ENCODE measurements around the gene PTCD1.

Gene PTCD1

GRCh38 chr7:99476107-99476506, 37.5 kb upstream of the PTCD1 start:
- Histone ChIP-seq H3K27ac (ENCODE audit: low read length, poor library complexity, severe bottlenecking) (no peak overlapping the region), H2BK5ac (ENCODE audit: low read depth, low read length, poor library complexity, severe bottlenecking) (no peak overlapping the region), H3K36me3 (ENCODE audit: control insufficient read depth in 1 of 2, insufficient read depth in 2 of 2, low read depth in 1 of 2, low read length in 2 of 2) (peaks cover 25 to 33% of the 10 kb centered on the region in 2 experiments), H3K23ac (ENCODE audit: low read length in 2 of 2) (no peak overlapping the region), H3K9me3 (ENCODE audit: control insufficient read depth, low read length) (no peaks in the 10 kb centered on the region), H2BK15ac (ENCODE audit: low read depth, poor library complexity, severe bottlenecking) (no peak overlapping the region), H3K14ac (ENCODE audit: low read length in 2 of 2) (no peak overlapping the region), H3K18ac (ENCODE audit: low read depth in 1 of 2, low read length in 2 of 2) (no peak overlapping the region), H2AK5ac (ENCODE audit: low read length, severe bottlenecking) (no peak overlapping the region), H4K91ac (ENCODE audit: low read length) (peak overlapping the region; percentile 74), H4K8ac (ENCODE audit: low read length) (no peak overlapping the region), H3K4me1 (ENCODE audit: control insufficient read depth, insufficient read depth, low read depth, low read length) (peaks cover 10% of the 10 kb centered on the region), H3K4me3 (ENCODE audit: insufficient read depth in 1 of 2, low read depth in 1 of 2, low read length in 2 of 2) (no peak overlapping the region), H2BK12ac (ENCODE audit: low read length in 2 of 2) (no peak overlapping the region), H3K4me2 (ENCODE audit: low read length, poor library complexity, severe bottlenecking) (no peak overlapping the region), H3K9ac (ENCODE audit: low read length) (no peak overlapping the region), H3K4ac (ENCODE audit: low read depth in 1 of 2, low read length in 2 of 2) (no peak overlapping the region), H3K79me1 (replicated peaks; ENCODE audit: low read length, poor library complexity, severe bottlenecking) (peaks cover 22% of the 10 kb centered on the region), H2AFZ (ENCODE audit: low read depth, low read length) (no peak overlapping the region), H2BK120ac (ENCODE audit: low read depth, low read length) (peak overlapping the region; percentile 5), H3K27me3 (ENCODE audit: control insufficient read depth in 1 of 2, insufficient read depth in 1 of 2, low read length in 2 of 2) (no peaks in the 10 kb centered on the region)
- DNase-seq = no peak
- WGBS = 93% methylated on average over 5 of the region's 5 CpGs

- H3K27ac ChIP-seq (ENCODE audit: low read length, poor library complexity, severe bottlenecking) = peak overlapping the region; percentile 86
- H3K4me2 ChIP-seq (ENCODE audit: low read length, poor library complexity, severe bottlenecking) = peak overlapping the region; percentile 90
- H3K27me3 ChIP-seq (ENCODE audit: control insufficient read depth in 1 of 2, insufficient read depth in 1 of 2, low read length in 2 of 2) = no peaks in the 10 kb centered on the region
- H2BK15ac ChIP-seq (ENCODE audit: low read depth, poor library complexity, severe bottlenecking) = no peak overlapping the region
- H2AK5ac ChIP-seq (ENCODE audit: low read length, severe bottlenecking) = no peak overlapping the region
- H2BK12ac ChIP-seq (ENCODE audit: low read length in 2 of 2) = no peak overlapping the region
- peak overlapping the region in 1 of 2 experiments; percentile 76 for H3K4ac ChIP-seq (ENCODE audit: low read depth in 1 of 2, low read length in 2 of 2)
- H2BK120ac ChIP-seq (ENCODE audit: low read depth, low read length) = no peak overlapping the region
- H3K14ac ChIP-seq (ENCODE audit: low read length in 2 of 2) = no peak overlapping the region
- H3K4me1 ChIP-seq (ENCODE audit: control insufficient read depth, insufficient read depth, low read depth, low read length) = peaks cover 3% of the 10 kb centered on the region
- 8% methylated on average over 7 of the region's 7 CpGs for WGBS
- H3K4me3 ChIP-seq (ENCODE audit: insufficient read depth in 1 of 2, low read depth in 1 of 2, low read length in 2 of 2) = peak overlapping the region; percentile 95 to 97
- no peaks in the 10 kb centered on the region for H3K9me3 ChIP-seq (ENCODE audit: control insufficient read depth, low read length)
- no peak overlapping the region for H4K8ac ChIP-seq (ENCODE audit: low read length)
- H3K9ac ChIP-seq (ENCODE audit: low read length) = peak overlapping the region; percentile 94
- no peak overlapping the region for H2BK5ac ChIP-seq (ENCODE audit: low read depth, low read length, poor library complexity, severe bottlenecking)
- DNase-seq = peak; percentile 82
- no peak overlapping the region for H3K18ac ChIP-seq (ENCODE audit: low read depth in 1 of 2, low read length in 2 of 2)
- peak overlapping the region; percentile 100 for H2AFZ ChIP-seq (ENCODE audit: low read depth, low read length)
- H4K91ac ChIP-seq (ENCODE audit: low read length) = no peak overlapping the region
- peaks cover 8 to 9% of the 10 kb centered on the region in 2 experiments for H3K36me3 ChIP-seq (ENCODE audit: control insufficient read depth in 1 of 2, insufficient read depth in 2 of 2, low read depth in 1 of 2, low read length in 2 of 2)
- H3K23ac ChIP-seq (ENCODE audit: low read length in 2 of 2) = no peak overlapping the region
- H3K79me1 ChIP-seq (replicated peaks; ENCODE audit: low read length, poor library complexity, severe bottlenecking) = peaks cover 6% of the 10 kb centered on the region
These were observed 34.7 kb upstream of the PTCD1 start for GRCh38 chr7:99473315-99473596.

- peak within 1 kb of the TSS; percentile 70 to 79 for H3K18ac ChIP-seq (ENCODE audit: low read depth in 1 of 2, low read length in 2 of 2)
- peak within 1 kb of the TSS; percentile 86 for H3K27ac ChIP-seq (ENCODE audit: low read length, poor library complexity, severe bottlenecking)
- H3K79me1 ChIP-seq (replicated peaks; ENCODE audit: low read length, poor library complexity, severe bottlenecking) = peaks cover 6% of the 10 kb centered on the region
- H3K4ac ChIP-seq (ENCODE audit: low read depth in 1 of 2, low read length in 2 of 2) = peak within 1 kb of the TSS in 1 of 2 experiments; percentile 76
- peak within 1 kb of the TSS; percentile 69 for H2BK15ac ChIP-seq (ENCODE audit: low read depth, poor library complexity, severe bottlenecking)
- H2BK5ac ChIP-seq (ENCODE audit: low read depth, low read length, poor library complexity, severe bottlenecking) = no peak within 1 kb of the TSS
- peak within 1 kb of the TSS; percentile 100 for H2AFZ ChIP-seq (ENCODE audit: low read depth, low read length)
- no peak within 1 kb of the TSS for H2BK12ac ChIP-seq (ENCODE audit: low read length in 2 of 2)
- H4K91ac ChIP-seq (ENCODE audit: low read length) = peak within 1 kb of the TSS; percentile 83
- peak; percentile 96 for DNase-seq
- peak within 1 kb of the TSS in 1 of 2 experiments; percentile 70 for H3K23ac ChIP-seq (ENCODE audit: low read length in 2 of 2)
- under 1% methylated on average over 54 of the region's 56 CpGs for WGBS
- H2BK120ac ChIP-seq (ENCODE audit: low read depth, low read length) = peak within 1 kb of the TSS; percentile 73
- no peak within 1 kb of the TSS for H3K14ac ChIP-seq (ENCODE audit: low read length in 2 of 2)
- no peak within 1 kb of the TSS for H2AK5ac ChIP-seq (ENCODE audit: low read length, severe bottlenecking)
- H4K8ac ChIP-seq (ENCODE audit: low read length) = peak within 1 kb of the TSS; percentile 28
- peak within 1 kb of the TSS; percentile 94 for H3K9ac ChIP-seq (ENCODE audit: low read length)
- no peaks in the 10 kb centered on the region for H3K9me3 ChIP-seq (ENCODE audit: control insufficient read depth, low read length)
- peak within 1 kb of the TSS; percentile 90 for H3K4me2 ChIP-seq (ENCODE audit: low read length, poor library complexity, severe bottlenecking)
- H3K4me3 ChIP-seq (ENCODE audit: insufficient read depth in 1 of 2, low read depth in 1 of 2, low read length in 2 of 2) = peak within 1 kb of the TSS; percentile 95 to 97
- H3K27me3 ChIP-seq (ENCODE audit: control insufficient read depth in 1 of 2, insufficient read depth in 1 of 2, low read length in 2 of 2) = no peaks in the 10 kb centered on the region
- H3K36me3 ChIP-seq (ENCODE audit: control insufficient read depth in 1 of 2, insufficient read depth in 2 of 2, low read depth in 1 of 2, low read length in 2 of 2) = peaks cover 5% of the 10 kb centered on the region in 2 experiments
- peaks cover 3% of the 10 kb centered on the region for H3K4me1 ChIP-seq (ENCODE audit: control insufficient read depth, insufficient read depth, low read depth, low read length)
These were observed 34.1 kb upstream of the PTCD1 start, which contains the start of gene ZNF789 for GRCh38 chr7:99472561-99473314. Gene ZNF789, plus strand, starts transcription at chr7:99472890. Its CDS starts 3,567 bp downstream, at chr7:99476457.

- H3K9me3 ChIP-seq (ENCODE audit: control insufficient read depth, low read length) = no peaks in the 10 kb centered on the region
- peaks cover 5% of the 10 kb centered on the region for H3K4me1 ChIP-seq (ENCODE audit: control insufficient read depth, insufficient read depth, low read depth, low read length)
- H3K36me3 ChIP-seq (ENCODE audit: control insufficient read depth in 1 of 2, insufficient read depth in 2 of 2, low read depth in 1 of 2, low read length in 2 of 2) = no peaks in the 10 kb centered on the region
- H3K79me1 ChIP-seq (replicated peaks; ENCODE audit: low read length, poor library complexity, severe bottlenecking) = no peaks in the 10 kb centered on the region
- H3K4ac ChIP-seq (ENCODE audit: low read depth in 1 of 2, low read length in 2 of 2) = no peak overlapping the region
- H2AFZ ChIP-seq (ENCODE audit: low read depth, low read length) = peak overlapping the region; percentile 53
- H2AK5ac ChIP-seq (ENCODE audit: low read length, severe bottlenecking) = no peak overlapping the region
- 27% methylated on average over 23 of the region's 23 CpGs for WGBS
- H3K23ac ChIP-seq (ENCODE audit: low read length in 2 of 2) = no peak overlapping the region
- H4K91ac ChIP-seq (ENCODE audit: low read length) = no peak overlapping the region
- H3K14ac ChIP-seq (ENCODE audit: low read length in 2 of 2) = no peak overlapping the region
- no peak overlapping the region for H2BK5ac ChIP-seq (ENCODE audit: low read depth, low read length, poor library complexity, severe bottlenecking)
- no peak overlapping the region for H3K18ac ChIP-seq (ENCODE audit: low read depth in 1 of 2, low read length in 2 of 2)
- H3K27ac ChIP-seq (ENCODE audit: low read length, poor library complexity, severe bottlenecking) = no peak overlapping the region
- H3K27me3 ChIP-seq (ENCODE audit: control insufficient read depth in 1 of 2, insufficient read depth in 1 of 2, low read length in 2 of 2) = no peaks in the 10 kb centered on the region
- no peak overlapping the region for H2BK120ac ChIP-seq (ENCODE audit: low read depth, low read length)
- no peak overlapping the region for H2BK12ac ChIP-seq (ENCODE audit: low read length in 2 of 2)
- H3K4me2 ChIP-seq (ENCODE audit: low read length, poor library complexity, severe bottlenecking) = no peak overlapping the region
- H4K8ac ChIP-seq (ENCODE audit: low read length) = peak overlapping the region; percentile 40
- H3K9ac ChIP-seq (ENCODE audit: low read length) = peak overlapping the region; percentile 24
- H3K4me3 ChIP-seq (ENCODE audit: insufficient read depth in 1 of 2, low read depth in 1 of 2, low read length in 2 of 2) = no peak overlapping the region
- no peak overlapping the region for H2BK15ac ChIP-seq (ENCODE audit: low read depth, poor library complexity, severe bottlenecking)
- DNase-seq = no peak
These were observed 30.9 kb upstream of the PTCD1 start for GRCh38 chr7:99469381-99470065.
